SH-SY5Y (cell line): ENCODE results near the gene MPRIP.

Source experiments
- GATA2 ChIP-seq: IDR thresholded peaks from 2 replicates; pipeline ENCODE4 v1.6.1; 2011; ENCODE audit warnings: mild to moderate bottlenecking, low read depth, low read length
- GATA3 ChIP-seq: IDR thresholded peaks from 2 replicates; pipeline ENCODE4 v1.6.1; 2011; ENCODE audit warnings: low read depth, mild to moderate bottlenecking, low read length, moderate library complexity

DNA sequence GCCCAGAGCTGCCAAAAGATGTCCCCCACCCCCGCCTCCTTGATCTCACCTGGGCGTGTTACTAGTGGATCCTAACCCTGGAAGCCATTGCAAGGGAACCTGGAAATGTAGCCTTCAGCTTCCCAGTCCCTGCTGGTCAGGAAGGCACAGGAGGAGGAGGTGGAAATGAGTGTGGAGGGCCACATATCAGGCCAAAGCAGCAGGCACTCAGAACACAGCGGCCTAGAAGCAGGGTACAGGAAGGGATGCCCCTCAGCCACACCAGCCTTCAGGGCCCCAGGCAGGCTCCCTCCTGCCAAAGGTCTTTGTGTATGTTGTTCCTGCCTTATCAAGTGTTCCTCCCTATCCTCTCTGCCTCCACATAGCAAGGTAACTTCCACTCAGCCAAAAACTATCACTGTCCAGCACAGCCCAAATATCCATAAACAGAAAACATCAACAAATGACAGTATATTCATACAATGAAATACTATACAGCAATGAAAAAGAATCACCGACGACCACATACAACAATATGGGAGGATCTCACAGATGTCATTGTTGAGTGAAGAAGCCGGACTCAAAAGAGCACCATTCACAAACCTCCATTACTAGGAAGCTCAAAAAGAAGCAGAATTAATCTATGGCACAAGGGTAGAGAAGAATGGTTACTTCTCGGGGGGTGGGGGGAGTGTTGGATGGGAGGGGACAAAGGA, 42.2 kb upstream of the MPRIP start:
- TF ChIP-seq GATA2 (no peak), GATA3 (no peak)
